Measurements from ENCODE around the gene C16orf54.

- TF ChIP-seq, protein P1, sequence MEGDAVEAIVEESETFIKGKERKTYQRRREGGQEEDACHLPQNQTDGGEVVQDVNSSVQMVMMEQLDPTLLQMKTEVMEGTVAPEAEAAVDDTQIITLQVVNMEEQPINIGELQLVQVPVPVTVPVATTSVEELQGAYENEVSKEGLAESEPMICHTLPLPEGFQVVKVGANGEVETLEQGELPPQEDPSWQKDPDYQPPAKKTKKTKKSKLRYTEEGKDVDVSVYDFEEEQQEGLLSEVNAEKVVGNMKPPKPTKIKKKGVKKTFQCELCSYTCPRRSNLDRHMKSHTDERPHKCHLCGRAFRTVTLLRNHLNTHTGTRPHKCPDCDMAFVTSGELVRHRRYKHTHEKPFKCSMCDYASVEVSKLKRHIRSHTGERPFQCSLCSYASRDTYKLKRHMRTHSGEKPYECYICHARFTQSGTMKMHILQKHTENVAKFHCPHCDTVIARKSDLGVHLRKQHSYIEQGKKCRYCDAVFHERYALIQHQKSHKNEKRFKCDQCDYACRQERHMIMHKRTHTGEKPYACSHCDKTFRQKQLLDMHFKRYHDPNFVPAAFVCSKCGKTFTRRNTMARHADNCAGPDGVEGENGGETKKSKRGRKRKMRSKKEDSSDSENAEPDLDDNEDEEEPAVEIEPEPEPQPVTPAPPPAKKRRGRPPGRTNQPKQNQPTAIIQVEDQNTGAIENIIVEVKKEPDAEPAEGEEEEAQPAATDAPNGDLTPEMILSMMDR (IDR thresholded peaks at IDR 0.05), result no peak
- TF ChIP-seq POLR2AphosphoS5 (IDR thresholded peaks at IDR 0.05), result no peak
These were observed 17.5 kb upstream of the C16orf54 start for GRCh38 chr16:29763326-29763725.
